HFFc6 (cell line): ENCODE results near the gene CCL1. TPM values are rescaled to one million over a fixed set of nuclear protein-coding genes. Genes with fewer than 3 reads are reported as not detected.

Source experiments
- DNase-seq: peaks from one replicate; pipeline ENCODE4 v3.0.0-alpha.2; 2018
- H3K27ac Mint-ChIP-seq: 2 replicates; pipeline ENCODE4 v1.8.0; 2020; ENCODE audit warnings: mild to moderate bottlenecking, mixed read lengths
- H3K27me3 Mint-ChIP-seq: 2 replicates; pipeline ENCODE4 v1.8.0; 2021; ENCODE audit warnings: mild to moderate bottlenecking, moderate library complexity, mixed read lengths; ENCODE audit not compliant: insufficient read depth
- H3K36me3 Mint-ChIP-seq: 2 replicates; pipeline ENCODE4 v1.8.0; 2021; ENCODE audit warnings: low read depth, mixed read lengths
- H3K4me1 Mint-ChIP-seq: 2 replicates; pipeline ENCODE4 v1.8.0; 2020; ENCODE audit warnings: low read depth, mixed read lengths
- H3K4me3 Mint-ChIP-seq: 2 replicates; pipeline ENCODE4 v1.8.0; 2020; ENCODE audit warnings: mild to moderate bottlenecking, moderate library complexity, mixed read lengths
- H3K9me3 Mint-ChIP-seq: 2 replicates; pipeline ENCODE4 v1.8.0; 2020; ENCODE audit warnings: mild to moderate bottlenecking, mixed read lengths
- long read RNA-seq: library from polyadenylated mRNA; unstranded; transcript quantifications from one replicate; pipeline ENCODE4 v2.0.0, GENCODE V29; 2019
- total RNA-seq, 6 experiments: library from RNA; stranded (reverse); fragmentation: NEBNext Ultra II Directional; extraction: Animal tissue kit (Norgen Biotek cat#: 25700); gene quantifications; 2 replicates in 1 of 6; 3 replicates in 5 of 6; pipeline ENCODE4 v1.2.3, GENCODE V29; 2021
- TF ChIP-seq, protein P1 (sequence below): fragments of 200-600 bp; sonication (generic); IDR thresholded peaks from 2 replicates; pipeline ENCODE4 v1.5.0; 2021; ENCODE audit warnings: antibody characterized with exemption, mild to moderate bottlenecking

Gene CCL1, protein sequence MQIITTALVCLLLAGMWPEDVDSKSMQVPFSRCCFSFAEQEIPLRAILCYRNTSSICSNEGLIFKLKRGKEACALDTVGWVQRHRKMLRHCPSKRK
- under 1 TPM in 1 of 6 experiments, not detected in 5; 0.55 TPM for total RNA-seq
- long read RNA-seq, result 0 reads

DNA sequence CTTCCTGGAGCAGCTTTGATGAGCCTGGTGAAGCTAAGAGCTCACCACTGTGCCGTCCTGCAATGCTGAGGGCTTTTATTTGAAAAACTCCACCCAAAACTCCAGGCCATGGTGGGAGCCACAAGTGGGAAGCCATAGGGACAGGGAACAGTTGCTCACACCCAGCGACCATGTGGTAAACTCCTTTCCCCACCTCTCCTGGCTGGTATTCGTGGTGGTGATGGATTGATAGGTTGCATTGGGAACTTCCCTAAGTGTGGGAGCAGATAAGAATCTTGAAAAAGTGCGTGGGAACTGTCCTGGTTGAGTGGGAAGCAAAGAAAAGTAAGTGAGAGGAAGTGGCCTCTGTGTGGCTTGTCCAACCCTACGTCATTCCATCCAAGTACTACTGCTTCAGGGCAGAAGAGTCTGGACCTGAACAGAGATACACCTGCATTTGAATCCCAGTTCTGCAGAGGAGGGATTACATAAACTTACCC, at the start of gene CCL1:
Gene CCL1, minus strand, starts transcription at position 51 of the 479 bp plus-strand sequence. CDS start 72 bp downstream, outside the sequence.
- no peak within 1 kb of the TSS for H3K4me3 Mint-ChIP-seq
- H3K27me3 Mint-ChIP-seq, result peaks cover 12% of the 10 kb centered on the region
- TF ChIP-seq, protein P1, sequence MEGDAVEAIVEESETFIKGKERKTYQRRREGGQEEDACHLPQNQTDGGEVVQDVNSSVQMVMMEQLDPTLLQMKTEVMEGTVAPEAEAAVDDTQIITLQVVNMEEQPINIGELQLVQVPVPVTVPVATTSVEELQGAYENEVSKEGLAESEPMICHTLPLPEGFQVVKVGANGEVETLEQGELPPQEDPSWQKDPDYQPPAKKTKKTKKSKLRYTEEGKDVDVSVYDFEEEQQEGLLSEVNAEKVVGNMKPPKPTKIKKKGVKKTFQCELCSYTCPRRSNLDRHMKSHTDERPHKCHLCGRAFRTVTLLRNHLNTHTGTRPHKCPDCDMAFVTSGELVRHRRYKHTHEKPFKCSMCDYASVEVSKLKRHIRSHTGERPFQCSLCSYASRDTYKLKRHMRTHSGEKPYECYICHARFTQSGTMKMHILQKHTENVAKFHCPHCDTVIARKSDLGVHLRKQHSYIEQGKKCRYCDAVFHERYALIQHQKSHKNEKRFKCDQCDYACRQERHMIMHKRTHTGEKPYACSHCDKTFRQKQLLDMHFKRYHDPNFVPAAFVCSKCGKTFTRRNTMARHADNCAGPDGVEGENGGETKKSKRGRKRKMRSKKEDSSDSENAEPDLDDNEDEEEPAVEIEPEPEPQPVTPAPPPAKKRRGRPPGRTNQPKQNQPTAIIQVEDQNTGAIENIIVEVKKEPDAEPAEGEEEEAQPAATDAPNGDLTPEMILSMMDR, result no peak

DNA sequence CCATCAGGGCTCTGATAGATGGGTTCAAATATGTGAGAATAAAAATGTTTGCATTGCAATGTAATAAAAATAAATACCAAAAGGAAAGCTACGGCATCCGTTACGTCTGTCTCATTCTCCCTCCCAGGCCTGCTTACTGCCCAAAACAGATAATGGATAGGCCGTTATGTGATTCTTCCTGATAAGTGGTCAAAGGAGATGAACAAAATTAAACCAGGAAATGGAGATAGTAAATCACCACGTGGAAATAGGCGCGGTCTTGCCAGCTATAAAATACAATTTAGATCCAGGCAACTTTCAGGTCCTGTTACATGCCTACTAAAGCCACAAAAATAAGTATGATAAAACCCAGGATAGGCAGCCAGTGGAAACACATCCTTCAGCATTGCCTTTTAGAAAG, 49.5 kb upstream of the CCL1 start:
- TF ChIP-seq, protein P1, result no peak
- Mint-ChIP-seq H3K4me3 (no peak overlapping the region), H3K27ac (no peak overlapping the region), H3K4me1 (peaks cover 7% of the 10 kb centered on the region; the same call in 1 of the 2 replicates), H3K36me3 (no peaks in the 10 kb centered on the region), H3K27me3 (peaks cover 21% of the 10 kb centered on the region), H3K9me3 (no peaks in the 10 kb centered on the region)
- DNase-seq, result no peak

More for the DNA sequence above, at the start of gene CCL1:
- no peaks in the 10 kb centered on the region for H3K4me1 Mint-ChIP-seq
- no peaks in the 10 kb centered on the region for H3K36me3 Mint-ChIP-seq
- no peaks in the 10 kb centered on the region for H3K9me3 Mint-ChIP-seq
- no peak within 1 kb of the TSS for H3K27ac Mint-ChIP-seq
- no peak for DNase-seq

DNA sequence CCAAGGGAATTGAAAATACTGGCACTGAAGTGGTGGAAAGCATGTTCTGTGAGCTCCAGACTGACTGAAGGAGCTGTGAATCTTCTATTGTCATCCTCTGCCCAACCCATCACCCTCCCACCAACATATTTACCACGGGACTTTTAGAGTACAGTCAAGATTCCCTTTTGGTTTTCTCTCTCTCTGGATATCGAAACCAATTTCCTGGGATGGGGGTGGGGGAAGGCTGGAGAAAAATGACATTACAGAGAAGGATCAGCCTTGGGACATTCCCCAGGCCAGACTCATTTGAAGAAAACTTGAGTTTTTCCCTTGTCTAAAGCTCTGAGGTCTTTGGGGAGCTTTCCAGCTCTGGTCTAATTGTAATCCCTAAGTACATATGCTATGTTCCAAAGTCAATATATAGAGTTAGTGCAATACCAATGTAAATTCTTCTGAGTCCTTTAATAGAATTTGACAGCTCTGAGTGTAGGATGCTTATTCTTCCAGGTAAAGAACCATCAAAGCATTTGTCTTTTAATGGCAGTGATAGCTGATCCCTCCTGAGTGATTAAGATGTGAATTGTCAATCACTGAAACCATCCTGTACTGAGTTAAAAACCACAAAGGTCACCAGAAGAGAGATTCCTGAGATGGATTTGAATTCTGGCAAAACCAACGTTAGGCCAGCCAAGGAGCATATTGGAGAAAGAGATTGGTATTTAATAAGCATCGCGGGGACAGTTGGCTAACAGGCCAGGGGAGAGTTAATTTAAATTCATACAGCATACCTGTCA, 48.8 kb upstream of the CCL1 start:
- Mint-ChIP-seq H3K27ac (no peak overlapping the region), H3K4me3 (no peak overlapping the region; the same call in 1 of the 2 replicates), H3K36me3 (no peaks in the 10 kb centered on the region), H3K27me3 (peaks cover 16% of the 10 kb centered on the region), H3K9me3 (no peaks in the 10 kb centered on the region), H3K4me1 (peaks cover 7% of the 10 kb centered on the region; the same call in 1 of the 2 replicates)
- DNase-seq, result no peak
- TF ChIP-seq, protein P1, result no peak

DNA sequence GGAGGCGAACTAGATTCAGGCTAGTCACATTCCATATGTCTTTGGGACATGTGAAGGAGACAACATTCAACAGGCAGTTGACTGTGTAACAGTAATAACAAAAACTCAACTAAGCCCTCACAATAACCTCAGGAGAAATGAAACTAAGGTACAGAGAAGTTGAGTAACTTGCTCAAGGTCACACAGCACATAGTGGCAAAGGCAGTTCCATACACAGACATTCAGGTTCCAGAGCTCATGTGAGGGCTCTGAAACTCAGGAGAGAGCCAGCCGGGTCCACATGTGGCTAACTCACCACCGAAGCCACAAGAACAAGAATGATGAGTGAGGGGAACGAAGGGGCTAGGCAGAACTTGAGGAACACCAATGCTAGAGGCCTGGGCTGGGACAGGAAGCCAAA, 46.3 kb upstream of the CCL1 start:
- Mint-ChIP-seq H3K4me3 (no peak overlapping the region), H3K36me3 (no peaks in the 10 kb centered on the region), H3K9me3 (no peaks in the 10 kb centered on the region), H3K27ac (no peak overlapping the region), H3K4me1 (peaks cover 7% of the 10 kb centered on the region; the same call in 1 of the 2 replicates), H3K27me3 (peaks cover 15% of the 10 kb centered on the region)
- DNase-seq, result no peak
- TF ChIP-seq, protein P1, result no peak

DNA sequence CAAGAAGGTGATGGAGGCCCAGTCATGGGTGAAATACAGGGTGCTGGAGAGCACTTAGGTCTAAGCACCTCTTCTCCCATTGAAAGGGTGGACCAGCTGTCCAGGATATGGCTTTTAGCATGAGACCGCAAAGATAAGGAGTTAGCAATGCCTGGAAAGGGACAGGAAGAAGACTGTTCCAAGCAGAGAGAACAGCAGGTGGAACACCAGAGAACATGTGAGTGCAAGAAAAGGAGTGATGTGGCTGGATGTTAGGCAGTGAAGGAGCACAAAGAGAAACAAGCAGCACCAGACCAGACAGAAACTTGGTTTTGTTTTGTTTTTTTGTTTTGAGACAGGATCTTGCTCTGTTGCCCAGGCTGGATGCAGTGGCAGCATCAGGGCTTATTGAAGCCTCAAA, 45.4 kb upstream of the CCL1 start:
- Mint-ChIP-seq H3K36me3 (no peaks in the 10 kb centered on the region), H3K27ac (no peak overlapping the region), H3K27me3 (peaks cover 12% of the 10 kb centered on the region), H3K4me1 (peaks cover 6% of the 10 kb centered on the region; the same call in 1 of the 2 replicates), H3K9me3 (no peaks in the 10 kb centered on the region), H3K4me3 (no peak overlapping the region)
- DNase-seq, result no peak
- TF ChIP-seq, protein P1, result no peak
